GM18861 (cell line): Measurements from ENCODE around the gene ACSL6.

Experiments
- ATAC-seq: cut with Tn5 transposase; IDR thresholded peaks from one replicate; pipeline ENCODE4 v1.9.1; 2021; ENCODE audit not compliant: unreplicated experiment

Gene ACSL6

GRCh38 chr5:131980696-131981095, 30.8 kb downstream of the ACSL6 start:
- ATAC-seq, result no peak

- no peak for ATAC-seq
Measured at GRCh38 chr5:131979816-131980215, 31.6 kb downstream of the ACSL6 start.

GRCh38 chr5:131977212-131977604, 34.2 kb downstream of the ACSL6 start:
- ATAC-seq, result no peak

- ATAC-seq, result no peak
Measured at GRCh38 chr5:131976414-131977211, 34.8 kb downstream of the ACSL6 start.

GRCh38 chr5:131974956-131975726, 36.3 kb downstream of the ACSL6 start:
- no peak for ATAC-seq

- no peak for ATAC-seq
Measured at GRCh38 chr5:131974622-131974955, 36.9 kb downstream of the ACSL6 start.

GRCh38 chr5:131974016-131974415, 37.4 kb downstream of the ACSL6 start:
- no peak for ATAC-seq

GRCh38 chr5:131973089-131973712, 38.3 kb downstream of the ACSL6 start:
- ATAC-seq, result no peak

GRCh38 chr5:131968396-131968954, 43.0 kb downstream of the ACSL6 start:
- ATAC-seq, result no peak

GRCh38 chr5:131966551-131966950, 44.9 kb downstream of the ACSL6 start:
- no peak for ATAC-seq

- no peak for ATAC-seq
Measured at GRCh38 chr5:131965826-131966415, 45.5 kb downstream of the ACSL6 start.

- ATAC-seq, result no peak
Measured at GRCh38 chr5:131959906-131960305, 51.6 kb downstream of the ACSL6 start.

GRCh38 chr5:131959136-131959535, 52.3 kb downstream of the ACSL6 start:
- no peak for ATAC-seq

- ATAC-seq, result no peak
Measured at GRCh38 chr5:131957721-131958441, 53.6 kb downstream of the ACSL6 start.

GRCh38 chr5:131953969-131954368, 57.5 kb downstream of the ACSL6 start:
- ATAC-seq, result no peak

- no peak for ATAC-seq
Measured at GRCh38 chr5:131952301-131952857, 59.1 kb downstream of the ACSL6 start.

- no peak for ATAC-seq
Measured at GRCh38 chr5:131950706-131951105, 60.8 kb downstream of the ACSL6 start.

GRCh38 chr5:131947445-131947844, 64.0 kb downstream of the ACSL6 start:
- ATAC-seq, result no peak

- ATAC-seq, result no peak
Measured at GRCh38 chr5:131945551-131946168, 65.8 kb downstream of the ACSL6 start, which contains the start of gene MEIKIN. Gene MEIKIN, minus strand, starts transcription at chr5:131945663. Its CDS starts 158 bp downstream, at chr5:131945505.
